MM.1S (cell line): ENCODE measurements around the gene KRT9.

Source experiments
- DNase-seq: peaks from one replicate; pipeline ENCODE4 v3.0.0-alpha.2; 2015
- H2AFZ ChIP-seq: fragments of 300-600 bp; sonication (generic); 2 replicates; pipeline ENCODE4 v1.6.0; 2016; ENCODE audit warnings: antibody characterized with exemption, low read length
- H3F3A ChIP-seq: fragments of 300-600 bp; sonication (generic); 2 replicates; pipeline ENCODE4 v1.6.1; 2016; ENCODE audit warnings: mild to moderate bottlenecking, antibody characterized with exemption, low read length, moderate library complexity, mixed read lengths; ENCODE audit not compliant: insufficient read depth
- H3K27ac ChIP-seq: fragments of 300-600 bp; sonication (generic); 2 replicates; pipeline ENCODE4 v1.5.1; 2016; ENCODE audit warnings: mild to moderate bottlenecking, low read length
- H3K27me3 ChIP-seq: fragments of 300-600 bp; sonication (generic); replicated peaks from 2 replicates; pipeline ENCODE4 v1.6.0; 2016; ENCODE audit warnings: low read length; ENCODE audit not compliant: insufficient read depth
- H3K36me3 ChIP-seq: fragments of 300-600 bp; sonication (generic); replicated peaks from 2 replicates; pipeline ENCODE4 v1.6.1; 2016; ENCODE audit warnings: mild to moderate bottlenecking, low read length, mixed read lengths; ENCODE audit not compliant: insufficient read depth
- H3K4me1 ChIP-seq: fragments of 300-600 bp; sonication (generic); 2 replicates; pipeline ENCODE4 v1.6.1; 2016; ENCODE audit warnings: low read length, mixed read lengths
- H3K4me2 ChIP-seq: fragments of 300-600 bp; sonication (generic); 2 replicates; pipeline ENCODE4 v1.6.0; 2016; ENCODE audit warnings: low read depth, low read length
- H3K4me3 ChIP-seq: fragments of 300-600 bp; sonication (generic); 2 replicates; pipeline ENCODE4 v1.5.1; 2016; ENCODE audit warnings: low read length, mixed read lengths
- H3K79me2 ChIP-seq: fragments of 300-600 bp; sonication (generic); 2 replicates; pipeline ENCODE4 v1.6.1; 2016; ENCODE audit warnings: mixed run types, low read length, mixed read lengths
- H3K9ac ChIP-seq: fragments of 300-600 bp; sonication (generic); 2 replicates; pipeline ENCODE4 v1.6.1; 2016; ENCODE audit warnings: low read length, mixed read lengths
- H3K9me2 ChIP-seq: fragments of 300-600 bp; sonication (generic); replicated peaks from 2 replicates; pipeline ENCODE4 v1.6.1; 2016; ENCODE audit warnings: mild to moderate bottlenecking, low read length, mixed read lengths; ENCODE audit not compliant: insufficient read depth
- H3K9me3 ChIP-seq: fragments of 300-600 bp; sonication (generic); replicated peaks from 2 replicates; pipeline ENCODE4 v1.6.1; 2016; ENCODE audit warnings: mild to moderate bottlenecking, low read length, mixed read lengths; ENCODE audit not compliant: insufficient read depth
- H4K20me1 ChIP-seq: fragments of 300-600 bp; sonication (generic); 2 replicates; pipeline ENCODE4 v1.6.1; 2016; ENCODE audit warnings: mild to moderate bottlenecking, low read length, moderate library complexity, mixed read lengths; ENCODE audit not compliant: insufficient read depth
- EZH2 ChIP-seq: fragments of 300-600 bp; sonication (generic); optimal IDR thresholded peaks from 2 replicates; pipeline ENCODE3; 2017; ENCODE audit warnings: low read depth, mild to moderate bottlenecking, antibody characterized with exemption, low read length, mixed read lengths
- EZH2phosphoT487 ChIP-seq: fragments of 300-600 bp; sonication (generic); IDR thresholded peaks from 2 replicates; pipeline ENCODE4 v1.6.1; 2018; ENCODE audit warnings: antibody characterized with exemption, low read length
- TF ChIP-seq, protein P1 (sequence below): fragments of 300-600 bp; sonication (generic); IDR thresholded peaks from 2 replicates; pipeline ENCODE4 v1.5.1; 2016; ENCODE audit warnings: antibody characterized with exemption, low read length, mixed read lengths

Gene KRT9

DNA sequence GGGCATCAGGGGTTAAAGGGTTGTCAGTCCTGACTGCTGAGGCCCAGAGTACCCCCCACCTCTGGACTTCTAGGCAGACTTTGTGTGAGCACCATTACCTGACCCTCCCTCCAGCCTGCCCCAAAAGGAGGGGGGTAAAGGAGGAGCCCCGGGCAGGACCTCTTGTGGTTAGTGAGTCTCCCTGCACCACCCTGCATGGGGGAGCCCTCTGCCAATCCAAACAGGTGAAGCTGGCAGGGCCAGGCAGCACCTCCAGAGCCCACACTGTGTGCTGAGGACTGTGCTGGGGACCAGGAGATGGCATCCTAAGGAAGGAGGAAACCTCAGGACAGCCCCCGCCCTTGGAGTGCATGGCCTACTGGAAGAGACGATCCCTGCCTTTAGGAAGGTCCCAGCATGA is 17.4 kb upstream of the KRT9 start:
- Histone ChIP-seq H3K4me1 (no peaks in the 10 kb centered on the region), H3K4me2 (no peak overlapping the region), H3K79me2 (no peaks in the 10 kb centered on the region), H3K4me3 (no peak overlapping the region), H3F3A (no peaks in the 10 kb centered on the region), H3K27me3 (peaks cover 9% of the 10 kb centered on the region), H4K20me1 (no peaks in the 10 kb centered on the region), H3K36me3 (no peaks in the 10 kb centered on the region), H3K9me2 (no peaks in the 10 kb centered on the region), H3K27ac (no peak overlapping the region), H2AFZ (no peak overlapping the region), H3K9me3 (no peaks in the 10 kb centered on the region), H3K9ac (no peak overlapping the region)
- TF ChIP-seq EZH2phosphoT487 (no peak), EZH2 (no peak)
- TF ChIP-seq, protein P1, sequence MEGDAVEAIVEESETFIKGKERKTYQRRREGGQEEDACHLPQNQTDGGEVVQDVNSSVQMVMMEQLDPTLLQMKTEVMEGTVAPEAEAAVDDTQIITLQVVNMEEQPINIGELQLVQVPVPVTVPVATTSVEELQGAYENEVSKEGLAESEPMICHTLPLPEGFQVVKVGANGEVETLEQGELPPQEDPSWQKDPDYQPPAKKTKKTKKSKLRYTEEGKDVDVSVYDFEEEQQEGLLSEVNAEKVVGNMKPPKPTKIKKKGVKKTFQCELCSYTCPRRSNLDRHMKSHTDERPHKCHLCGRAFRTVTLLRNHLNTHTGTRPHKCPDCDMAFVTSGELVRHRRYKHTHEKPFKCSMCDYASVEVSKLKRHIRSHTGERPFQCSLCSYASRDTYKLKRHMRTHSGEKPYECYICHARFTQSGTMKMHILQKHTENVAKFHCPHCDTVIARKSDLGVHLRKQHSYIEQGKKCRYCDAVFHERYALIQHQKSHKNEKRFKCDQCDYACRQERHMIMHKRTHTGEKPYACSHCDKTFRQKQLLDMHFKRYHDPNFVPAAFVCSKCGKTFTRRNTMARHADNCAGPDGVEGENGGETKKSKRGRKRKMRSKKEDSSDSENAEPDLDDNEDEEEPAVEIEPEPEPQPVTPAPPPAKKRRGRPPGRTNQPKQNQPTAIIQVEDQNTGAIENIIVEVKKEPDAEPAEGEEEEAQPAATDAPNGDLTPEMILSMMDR = no peak
- no peak for DNase-seq

DNA sequence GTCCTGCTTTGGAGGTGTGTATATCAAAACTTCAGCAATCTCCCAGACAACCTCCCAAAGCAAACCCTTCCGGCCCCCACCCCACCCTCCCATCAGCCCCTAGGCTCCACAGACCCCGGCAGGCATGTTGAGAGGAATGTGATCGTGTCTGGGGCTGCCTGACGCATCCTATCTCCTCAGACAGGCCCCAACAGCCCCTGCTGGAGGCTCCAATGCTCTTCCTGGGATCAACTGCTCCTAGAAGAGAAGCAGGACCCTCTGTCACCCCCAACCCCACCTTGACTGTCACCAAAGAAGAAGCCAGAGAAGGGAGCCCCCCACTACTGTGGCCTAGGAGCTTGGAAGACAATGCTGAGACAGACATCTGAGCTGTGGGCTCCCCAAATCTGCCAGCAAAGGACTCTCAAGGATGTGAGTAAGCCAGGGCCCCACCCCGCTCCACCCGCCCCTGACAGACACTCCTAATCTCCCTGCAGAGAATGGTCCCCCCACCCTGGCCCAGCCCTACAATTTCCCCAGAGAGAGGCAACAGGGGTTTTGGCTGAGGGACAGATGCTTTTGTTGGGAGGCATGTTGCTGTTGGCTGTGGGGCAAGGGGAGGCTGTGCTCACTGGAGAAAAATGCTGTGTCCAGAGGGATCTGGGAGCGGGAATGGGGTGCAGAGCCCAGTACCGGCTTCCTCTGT is 16.4 kb upstream of the KRT9 start:
- Histone ChIP-seq H3K4me1 (no peaks in the 10 kb centered on the region), H4K20me1 (no peaks in the 10 kb centered on the region), H3K9me3 (no peaks in the 10 kb centered on the region), H3K27ac (no peak overlapping the region), H3K4me2 (no peak overlapping the region), H3K9ac (no peak overlapping the region), H3F3A (no peaks in the 10 kb centered on the region), H3K4me3 (no peak overlapping the region), H3K79me2 (no peaks in the 10 kb centered on the region), H2AFZ (no peak overlapping the region), H3K36me3 (no peaks in the 10 kb centered on the region), H3K27me3 (peaks cover 5% of the 10 kb centered on the region), H3K9me2 (no peaks in the 10 kb centered on the region)
- DNase-seq = no peak
- TF ChIP-seq EZH2 (no peak), EZH2phosphoT487 (no peak)
- TF ChIP-seq, protein P1 = no peak

DNA sequence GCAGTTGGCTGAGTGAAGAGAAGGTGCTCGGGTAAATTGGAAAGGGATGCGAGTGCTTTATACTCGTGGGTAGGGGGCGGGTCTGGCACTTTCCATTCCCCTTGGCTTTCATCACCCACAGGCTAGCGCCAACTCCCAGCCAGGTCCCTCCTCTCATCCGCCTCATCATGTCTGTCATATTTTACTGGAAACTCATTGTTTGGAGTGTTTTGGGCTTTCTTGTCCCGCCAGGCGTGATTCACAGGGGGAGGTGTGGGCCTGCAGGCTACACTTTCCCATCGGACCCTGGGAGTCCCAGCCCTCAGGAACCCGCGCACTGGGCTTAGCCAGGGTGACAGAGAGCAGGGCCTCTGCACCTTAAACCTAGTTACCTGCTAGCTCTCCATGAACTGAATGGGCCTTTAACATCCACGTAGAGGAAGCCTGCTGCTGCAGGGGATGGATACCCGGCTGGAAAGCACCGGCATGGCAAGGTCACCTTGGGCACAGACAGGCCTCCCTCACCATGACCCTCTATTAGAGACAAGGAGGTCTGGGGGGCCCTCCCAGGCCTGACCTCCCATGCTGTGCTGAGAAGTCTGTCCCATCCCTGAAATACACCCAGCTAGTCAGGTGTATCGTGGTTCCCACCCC is 15.1 kb upstream of the KRT9 start, which contains the start of gene KRT14:
TSS of gene KRT14 (minus strand) at position 33 of the 633 bp plus-strand sequence. CDS start 61 bp downstream, outside the sequence.
- no peaks in the 10 kb centered on the region for H3F3A ChIP-seq
- peaks cover 5% of the 10 kb centered on the region for H3K27me3 ChIP-seq
- H3K4me2 ChIP-seq = no peak within 1 kb of the TSS
- H4K20me1 ChIP-seq = no peaks in the 10 kb centered on the region
- H3K9me2 ChIP-seq = no peaks in the 10 kb centered on the region
- no peak within 1 kb of the TSS for H3K27ac ChIP-seq
- no peaks in the 10 kb centered on the region for H3K9me3 ChIP-seq
- no peak within 1 kb of the TSS for H3K4me3 ChIP-seq
- no peaks in the 10 kb centered on the region for H3K79me2 ChIP-seq
- H2AFZ ChIP-seq = no peak within 1 kb of the TSS
- H3K9ac ChIP-seq = no peak within 1 kb of the TSS
- DNase-seq = no peak
- no peaks in the 10 kb centered on the region for H3K4me1 ChIP-seq
- no peaks in the 10 kb centered on the region for H3K36me3 ChIP-seq
- TF ChIP-seq EZH2 = no peak
- TF ChIP-seq, protein P1 = no peak
- no peak for TF ChIP-seq EZH2phosphoT487
